22Rv1 (cell line): ENCODE measurements around the gene SPATA6L.

Experiments used
- H3K27ac ChIP-seq: fragments of 450-650 bp; 2 replicates; pipeline ENCODE4 v1.5.1; 2017
- CTCF ChIP-seq: fragments of 450-650 bp; IDR thresholded peaks from 2 replicates; pipeline ENCODE4 v1.5.1; 2017; ENCODE audit warnings: mild to moderate bottlenecking
- ZFX ChIP-seq: fragments of 450-650 bp; IDR thresholded peaks from 2 replicates; pipeline ENCODE4 v1.6.1; 2017; ENCODE audit warnings: antibody characterized with exemption, borderline replicate concordance

Gene SPATA6L

GRCh38 chr9:4584636-4585035, 81.6 kb downstream of the SPATA6L start:
- no peak overlapping the region for H3K27ac ChIP-seq
- TF ChIP-seq ZFX (no peak), CTCF (no peak)

DNA sequence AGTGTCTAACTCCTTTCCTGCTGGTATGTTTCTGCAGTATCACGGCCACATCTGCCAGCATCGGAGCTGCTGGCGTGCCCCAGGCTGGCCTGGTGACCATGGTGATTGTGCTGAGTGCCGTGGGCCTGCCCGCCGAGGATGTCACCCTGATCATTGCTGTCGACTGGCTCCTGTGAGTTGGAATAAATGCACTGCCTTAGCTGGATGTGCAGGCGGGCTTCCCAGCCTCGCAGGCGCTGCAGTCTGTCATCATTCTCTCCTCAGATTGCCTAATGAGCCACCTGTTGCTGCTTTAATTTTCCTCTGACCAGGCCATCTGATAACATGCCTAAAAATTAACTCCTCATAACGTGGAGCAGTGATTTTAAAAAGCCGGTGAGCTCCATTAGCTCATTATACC, 83.3 kb downstream of the SPATA6L start:
- H3K27ac ChIP-seq: no peak overlapping the region
- TF ChIP-seq ZFX (no peak), CTCF (no peak)

DNA sequence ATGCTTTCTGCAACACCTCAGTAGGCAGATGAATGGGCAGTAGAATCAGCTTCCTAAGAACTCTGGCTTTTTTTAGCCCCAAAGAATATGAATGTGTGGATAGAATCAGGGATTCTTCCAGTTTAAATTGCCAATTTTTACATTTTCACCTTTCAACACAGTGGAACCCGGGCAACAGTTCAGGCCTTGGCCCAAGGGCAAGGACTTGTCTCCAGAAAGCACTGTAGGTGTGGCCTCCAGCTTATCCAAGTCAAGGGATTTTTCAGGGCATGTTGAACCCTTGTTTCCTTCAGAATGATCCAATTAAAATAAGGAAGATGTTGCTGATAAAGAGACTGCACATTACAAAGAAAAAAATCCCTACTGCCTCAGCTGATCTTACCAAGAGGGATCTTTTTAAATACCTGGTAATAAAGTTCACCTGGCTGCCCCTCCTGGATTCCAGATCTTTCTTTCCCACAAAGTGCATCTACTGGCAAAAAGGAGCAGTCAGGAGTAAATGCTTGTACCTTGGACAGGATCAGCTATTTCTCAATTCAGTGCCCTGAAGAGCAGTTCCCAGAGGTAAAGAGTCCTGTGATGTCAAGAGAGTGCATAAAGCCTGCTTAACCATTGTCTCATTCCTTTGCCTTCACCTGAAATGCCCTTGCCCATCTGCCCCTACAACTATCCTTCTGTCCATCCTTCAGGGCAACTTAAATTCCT, 84.3 kb downstream of the SPATA6L start:
- TF ChIP-seq CTCF: no peak
- no peak for TF ChIP-seq ZFX
- no peak overlapping the region for H3K27ac ChIP-seq

DNA sequence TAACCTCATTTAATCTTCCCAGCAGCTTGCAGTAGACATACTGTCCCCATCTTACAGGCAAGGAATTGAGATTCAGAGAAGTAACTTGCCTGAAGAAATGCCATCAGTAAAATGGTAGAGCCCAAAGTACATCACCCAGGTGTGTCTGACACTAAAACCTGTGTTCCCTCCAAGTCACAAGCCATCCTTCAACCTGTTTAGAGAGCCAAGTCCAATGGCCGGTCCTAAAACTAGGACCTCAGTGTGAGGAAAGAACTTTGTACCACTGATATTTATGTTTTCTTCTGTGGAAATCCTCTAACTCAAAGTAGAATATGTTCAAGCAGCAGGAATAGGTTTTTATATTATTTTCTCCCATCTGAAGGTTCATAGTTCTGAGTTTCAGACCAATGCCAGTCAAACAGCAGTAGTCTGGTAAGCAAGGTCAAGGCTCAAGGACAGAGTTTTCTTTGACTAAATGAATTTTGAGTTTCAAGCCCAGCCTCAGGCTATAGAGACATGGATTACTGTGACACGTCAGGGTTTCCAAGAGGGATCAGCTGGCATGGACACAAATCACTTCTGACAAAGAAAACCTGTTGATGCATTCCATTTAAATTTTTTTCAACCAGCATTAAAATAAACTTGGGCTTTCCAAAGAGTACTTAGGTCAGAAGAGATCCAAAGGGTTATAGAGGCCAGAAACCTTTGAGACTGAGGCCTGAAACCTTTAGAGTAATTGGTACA, 85.1 kb downstream of the SPATA6L start:
- H3K27ac ChIP-seq: no peak overlapping the region
- no peak for TF ChIP-seq ZFX
- TF ChIP-seq CTCF: no peak

DNA sequence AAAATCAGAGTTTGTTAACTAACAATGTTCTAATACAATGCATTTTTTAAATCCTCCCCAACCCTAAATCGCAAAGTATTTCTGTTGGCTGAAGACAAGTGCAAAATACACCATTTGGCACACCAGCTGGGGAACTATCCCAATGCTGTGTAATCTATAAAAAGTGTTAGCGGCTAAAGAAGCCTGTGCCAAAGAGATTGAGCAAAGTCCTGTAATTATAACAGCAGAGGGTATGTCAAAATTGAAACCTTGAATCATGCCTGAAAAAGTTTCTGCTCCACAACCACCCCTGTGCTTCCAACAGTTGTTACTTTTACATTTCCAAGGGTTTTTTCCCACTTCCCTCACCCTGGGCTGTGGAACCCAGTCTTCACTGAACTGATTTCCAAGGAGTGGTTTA, 87.3 kb downstream of the SPATA6L start:
- H3K27ac ChIP-seq: no peak overlapping the region
- TF ChIP-seq CTCF: no peak
- TF ChIP-seq ZFX: no peak

DNA sequence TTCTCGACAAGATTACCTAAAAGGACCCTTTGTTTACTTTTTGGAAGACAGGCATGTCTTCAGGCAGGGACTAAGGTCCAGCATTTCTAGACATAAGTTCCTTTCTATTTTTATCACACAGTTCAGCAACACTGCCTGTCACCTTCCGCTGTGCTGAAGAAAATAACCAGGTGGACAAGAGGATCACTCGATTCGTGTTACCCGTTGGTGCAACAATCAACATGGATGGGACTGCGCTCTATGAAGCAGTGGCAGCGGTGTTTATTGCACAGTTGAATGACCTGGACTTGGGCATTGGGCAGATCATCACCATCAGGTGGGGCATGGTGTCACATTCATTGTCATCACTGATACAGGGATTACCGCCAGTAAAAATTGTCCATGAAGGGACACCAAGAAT, 89.8 kb downstream of the SPATA6L start:
- no peak overlapping the region for H3K27ac ChIP-seq
- TF ChIP-seq CTCF (no peak), ZFX (no peak)

DNA sequence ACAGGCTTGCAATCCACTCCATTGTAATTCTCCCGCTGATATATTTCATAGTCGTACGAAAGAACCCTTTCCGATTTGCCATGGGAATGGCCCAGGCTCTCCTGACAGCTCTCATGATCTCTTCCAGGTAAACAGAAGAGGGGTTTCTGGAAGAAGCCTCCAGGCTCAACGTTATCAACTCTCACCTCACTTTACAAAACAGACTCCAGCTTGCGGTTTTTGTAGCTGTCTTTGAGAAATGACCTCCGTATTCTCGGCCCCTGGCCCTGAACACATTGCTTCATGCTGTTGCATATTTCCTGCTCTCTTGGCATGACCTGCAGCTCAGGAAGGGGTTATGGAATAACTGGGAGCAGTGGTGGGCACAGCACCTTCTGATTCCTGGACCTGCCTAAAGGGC, 90.3 kb downstream of the SPATA6L start:
- H3K27ac ChIP-seq: no peak overlapping the region
- TF ChIP-seq ZFX: no peak
- no peak for TF ChIP-seq CTCF
